K562 (cell line): ENCODE measurements around the gene NCOA3. TPM values are rescaled to one million over a fixed set of nuclear protein-coding genes. Genes with fewer than 3 reads are reported as not detected.

Experiments used
- BHLHE40 ChIP-seq: IDR thresholded peaks from 2 replicates; pipeline ENCODE4 v1.6.1; 2011; ENCODE audit warnings: low read length, improper control_type of control experiment
- CEBPB ChIP-seq: fragments of 450-650 bp; IDR thresholded peaks from 2 replicates; pipeline ENCODE4 v1.6.1; 2016; ENCODE audit warnings: missing genetic modification characterization, missing compliant biosample characterization
- DPF2 ChIP-seq: fragments of 450-650 bp; IDR thresholded peaks from 2 replicates; pipeline ENCODE4 v1.6.1; 2016
- EP300 ChIP-seq: IDR thresholded peaks from 2 replicates; pipeline ENCODE4 v1.6.1; 2012; ENCODE audit warnings: low read length, improper control_type of control experiment
- GTF2A2 ChIP-seq: IDR thresholded peaks from 2 replicates; pipeline ENCODE4 v1.6.1; 2016; ENCODE audit warnings: mild to moderate bottlenecking, missing genetic modification characterization, missing compliant biosample characterization
- KDM2B ChIP-seq: fragments of 250-450 bp; sonication (Bioruptor Pico); IDR thresholded peaks from 2 replicates; pipeline ENCODE4 v1.8.0; 2021; ENCODE audit warnings: mild to moderate bottlenecking, moderate library complexity
- NRF1 ChIP-seq, 2 experiments: fragments of 450-650 bp; IDR thresholded peaks in 1 of 2; conservative IDR thresholded peaks in 1 of 2; 2 replicates each; pipeline ENCODE4 v1.6.1; 2014; ENCODE audit warnings: mild to moderate bottlenecking in 2 of 2
- SAFB2 ChIP-seq: fragments of 200-400 bp; formaldehyde crosslinking; IDR thresholded peaks from 2 replicates; pipeline ENCODE4 v1.6.1; 2018; ENCODE audit warnings: borderline replicate concordance, low read length, low read depth, moderate library complexity; ENCODE audit not compliant: severe bottlenecking
- SMARCA4 ChIP-seq: fragments of 450-650 bp; IDR thresholded peaks from 2 replicates; pipeline ENCODE4 v1.6.1; 2016
- SOX6 ChIP-seq: fragments of 450-650 bp; IDR thresholded peaks from 2 replicates; pipeline ENCODE4 v1.6.1; 2014; ENCODE audit warnings: mild to moderate bottlenecking
- ZNF398 ChIP-seq: fragments of 250-450 bp; sonication (Bioruptor Pico); IDR thresholded peaks from 2 replicates; pipeline ENCODE4 v1.8.0; 2021; ENCODE audit warnings: moderate library complexity, mild to moderate bottlenecking, inconsistent platforms
- polyA plus RNA-seq, 8 experiments: library from polyadenylated mRNA; depleted of rRNA in 4 of 8; stranded (reverse) in 5 of 8; unstranded in 3 of 8; fragments of >200 nt; fragmentation: Nextera tagmentation in 2 of 8; fragmentation: Illumina TruSeq in 1 of 8; extraction: Ambion mirVana in 2 of 8; extraction: Trizol in 1 of 8; gene quantifications; 2 replicates each; pipeline versions ENCODE4 v1.2.1 to v1.2.3, GENCODE V29; 2011 to 2014; ENCODE audit warnings: inconsistent platforms in 1 of 8, missing spikeins in 1 of 8
- total RNA-seq, 7 experiments: library from RNA; depleted of rRNA in 6 of 7; stranded (reverse); fragments of >200 nt in 6 of 7; fragmentation: Illumina TruSeq in 2 of 7; extraction: Trizol in 2 of 7; gene quantifications; 2 replicates each; pipeline versions ENCODE4 v1.2.1 to v1.2.3, GENCODE V29; 2011 to 2021; ENCODE audit warnings: low replicate concordance in 1 of 7
- TF ChIP-seq, protein P1 (sequence below): sonication (generic); formaldehyde crosslinking; IDR thresholded peaks from 2 replicates; pipeline ENCODE4 v1.8.1; 2022; ENCODE audit warnings: missing genetic modification reagents
- TF ChIP-seq, protein P2 (sequence below), 2 experiments: fragments of 450-650 bp; IDR thresholded peaks; 2 replicates each; pipeline ENCODE4 v1.6.1; 2018; ENCODE audit warnings: mild to moderate bottlenecking in 2 of 2, low read depth in 1 of 2; ENCODE audit not compliant: partially characterized antibody in 2 of 2
- TF ChIP-seq, protein P3 (sequence below): sonication (generic); formaldehyde crosslinking; IDR thresholded peaks from 2 replicates; pipeline ENCODE4 v1.8.1; 2023; ENCODE audit warnings: mild to moderate bottlenecking, missing genetic modification reagents
- TF ChIP-seq, protein P4 (sequence below): fragments of 450-650 bp; formaldehyde crosslinking; conservative IDR thresholded peaks from 2 replicates; pipeline ENCODE4 v1.4.0; 2022; ENCODE audit warnings: mild to moderate bottlenecking, missing genetic modification characterization
- TF ChIP-seq, protein P5 (sequence below): fragments of 250-450 bp; sonication (Bioruptor Pico); IDR thresholded peaks from 2 replicates; pipeline ENCODE4 v1.9.0; 2021; ENCODE audit warnings: mild to moderate bottlenecking

The NCOA3 gene
- total and polyA plus RNA-seq, 9 of the 15 experiments (the other 6 are each of a cell fraction or from before 2014, with no cell fraction given), result 3.2 to 24.3 (median 14.4) TPM

DNA sequence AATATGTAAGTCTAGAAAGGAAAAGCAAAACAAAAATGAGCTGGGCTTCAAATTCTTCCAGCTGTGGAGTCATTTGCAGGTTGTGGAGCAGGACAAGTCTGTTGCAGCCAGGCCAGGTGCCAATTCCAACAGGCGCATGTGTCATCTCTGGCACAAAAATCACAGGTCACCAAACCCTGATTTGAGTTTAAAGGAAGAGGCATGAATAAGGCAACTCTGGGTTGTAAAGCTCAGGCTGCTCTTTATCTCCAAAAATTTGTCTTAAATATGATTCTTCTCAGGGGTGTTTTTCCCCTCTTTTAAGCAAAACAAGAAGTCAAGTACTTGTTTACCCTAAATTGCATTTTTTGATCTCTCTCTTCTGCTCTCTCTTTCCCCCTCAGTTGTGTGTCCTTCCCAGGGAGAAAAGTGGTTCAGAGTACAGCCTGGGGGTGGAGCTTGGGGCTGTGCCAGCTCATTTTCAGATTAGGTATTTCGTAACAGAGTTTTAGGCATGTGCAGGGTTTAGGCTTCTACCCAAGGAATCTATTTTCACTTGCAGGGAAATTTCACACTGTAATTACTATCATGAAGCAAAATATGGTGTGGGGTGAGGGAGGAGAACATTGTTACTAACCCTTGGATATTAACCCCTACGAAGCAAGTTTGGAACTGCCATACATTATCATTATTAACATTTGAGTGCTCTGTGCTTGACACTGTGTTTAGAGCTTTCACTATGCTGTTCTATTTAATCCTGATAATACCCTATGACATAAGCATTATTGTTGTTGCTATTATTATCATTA lies 8.3 kb upstream of the NCOA3 start (continued):
- TF ChIP-seq, protein P1, sequence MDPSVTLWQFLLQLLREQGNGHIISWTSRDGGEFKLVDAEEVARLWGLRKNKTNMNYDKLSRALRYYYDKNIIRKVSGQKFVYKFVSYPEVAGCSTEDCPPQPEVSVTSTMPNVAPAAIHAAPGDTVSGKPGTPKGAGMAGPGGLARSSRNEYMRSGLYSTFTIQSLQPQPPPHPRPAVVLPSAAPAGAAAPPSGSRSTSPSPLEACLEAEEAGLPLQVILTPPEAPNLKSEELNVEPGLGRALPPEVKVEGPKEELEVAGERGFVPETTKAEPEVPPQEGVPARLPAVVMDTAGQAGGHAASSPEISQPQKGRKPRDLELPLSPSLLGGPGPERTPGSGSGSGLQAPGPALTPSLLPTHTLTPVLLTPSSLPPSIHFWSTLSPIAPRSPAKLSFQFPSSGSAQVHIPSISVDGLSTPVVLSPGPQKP, result no peak
- TF ChIP-seq, protein P2, sequence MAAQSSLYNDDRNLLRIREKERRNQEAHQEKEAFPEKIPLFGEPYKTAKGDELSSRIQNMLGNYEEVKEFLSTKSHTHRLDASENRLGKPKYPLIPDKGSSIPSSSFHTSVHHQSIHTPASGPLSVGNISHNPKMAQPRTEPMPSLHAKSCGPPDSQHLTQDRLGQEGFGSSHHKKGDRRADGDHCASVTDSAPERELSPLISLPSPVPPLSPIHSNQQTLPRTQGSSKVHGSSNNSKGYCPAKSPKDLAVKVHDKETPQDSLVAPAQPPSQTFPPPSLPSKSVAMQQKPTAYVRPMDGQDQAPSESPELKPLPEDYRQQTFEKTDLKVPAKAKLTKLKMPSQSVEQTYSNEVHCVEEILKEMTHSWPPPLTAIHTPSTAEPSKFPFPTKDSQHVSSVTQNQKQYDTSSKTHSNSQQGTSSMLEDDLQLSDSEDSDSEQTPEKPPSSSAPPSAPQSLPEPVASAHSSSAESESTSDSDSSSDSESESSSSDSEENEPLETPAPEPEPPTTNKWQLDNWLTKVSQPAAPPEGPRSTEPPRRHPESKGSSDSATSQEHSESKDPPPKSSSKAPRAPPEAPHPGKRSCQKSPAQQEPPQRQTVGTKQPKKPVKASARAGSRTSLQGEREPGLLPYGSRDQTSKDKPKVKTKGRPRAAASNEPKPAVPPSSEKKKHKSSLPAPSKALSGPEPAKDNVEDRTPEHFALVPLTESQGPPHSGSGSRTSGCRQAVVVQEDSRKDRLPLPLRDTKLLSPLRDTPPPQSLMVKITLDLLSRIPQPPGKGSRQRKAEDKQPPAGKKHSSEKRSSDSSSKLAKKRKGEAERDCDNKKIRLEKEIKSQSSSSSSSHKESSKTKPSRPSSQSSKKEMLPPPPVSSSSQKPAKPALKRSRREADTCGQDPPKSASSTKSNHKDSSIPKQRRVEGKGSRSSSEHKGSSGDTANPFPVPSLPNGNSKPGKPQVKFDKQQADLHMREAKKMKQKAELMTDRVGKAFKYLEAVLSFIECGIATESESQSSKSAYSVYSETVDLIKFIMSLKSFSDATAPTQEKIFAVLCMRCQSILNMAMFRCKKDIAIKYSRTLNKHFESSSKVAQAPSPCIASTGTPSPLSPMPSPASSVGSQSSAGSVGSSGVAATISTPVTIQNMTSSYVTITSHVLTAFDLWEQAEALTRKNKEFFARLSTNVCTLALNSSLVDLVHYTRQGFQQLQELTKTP (IDR thresholded peaks at IDR 0.05; ENCODE audit: low read depth in 1 of 2, partially characterized antibody in 2 of 2), result no peak
- TF ChIP-seq, protein P3, sequence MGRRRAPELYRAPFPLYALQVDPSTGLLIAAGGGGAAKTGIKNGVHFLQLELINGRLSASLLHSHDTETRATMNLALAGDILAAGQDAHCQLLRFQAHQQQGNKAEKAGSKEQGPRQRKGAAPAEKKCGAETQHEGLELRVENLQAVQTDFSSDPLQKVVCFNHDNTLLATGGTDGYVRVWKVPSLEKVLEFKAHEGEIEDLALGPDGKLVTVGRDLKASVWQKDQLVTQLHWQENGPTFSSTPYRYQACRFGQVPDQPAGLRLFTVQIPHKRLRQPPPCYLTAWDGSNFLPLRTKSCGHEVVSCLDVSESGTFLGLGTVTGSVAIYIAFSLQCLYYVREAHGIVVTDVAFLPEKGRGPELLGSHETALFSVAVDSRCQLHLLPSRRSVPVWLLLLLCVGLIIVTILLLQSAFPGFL (CRISPR knock-in tag), result no peak
- TF ChIP-seq, protein P4, sequence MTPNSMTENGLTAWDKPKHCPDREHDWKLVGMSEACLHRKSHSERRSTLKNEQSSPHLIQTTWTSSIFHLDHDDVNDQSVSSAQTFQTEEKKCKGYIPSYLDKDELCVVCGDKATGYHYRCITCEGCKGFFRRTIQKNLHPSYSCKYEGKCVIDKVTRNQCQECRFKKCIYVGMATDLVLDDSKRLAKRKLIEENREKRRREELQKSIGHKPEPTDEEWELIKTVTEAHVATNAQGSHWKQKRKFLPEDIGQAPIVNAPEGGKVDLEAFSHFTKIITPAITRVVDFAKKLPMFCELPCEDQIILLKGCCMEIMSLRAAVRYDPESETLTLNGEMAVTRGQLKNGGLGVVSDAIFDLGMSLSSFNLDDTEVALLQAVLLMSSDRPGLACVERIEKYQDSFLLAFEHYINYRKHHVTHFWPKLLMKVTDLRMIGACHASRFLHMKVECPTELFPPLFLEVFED (CRISPR knock-in tag), result no peak
- no peak for TF ChIP-seq KDM2B
- no peak for TF ChIP-seq GTF2A2 (tag)
- peak; percentile 82 for TF ChIP-seq BHLHE40
- TF ChIP-seq, protein P5, sequence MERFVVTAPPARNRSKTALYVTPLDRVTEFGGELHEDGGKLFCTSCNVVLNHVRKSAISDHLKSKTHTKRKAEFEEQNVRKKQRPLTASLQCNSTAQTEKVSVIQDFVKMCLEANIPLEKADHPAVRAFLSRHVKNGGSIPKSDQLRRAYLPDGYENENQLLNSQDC (CRISPR knock-in tag), result no peak
- TF ChIP-seq DPF2, result peak; percentile 48; the same call in 1 of the 2 replicates
- TF ChIP-seq CEBPB, result peak; percentile 96
- TF ChIP-seq SOX6, result peak; percentile 39; the same call in 1 of the 2 replicates
- TF ChIP-seq NRF1 (conservative IDR thresholded peaks at IDR 0.05 in 1 of 2, IDR thresholded peaks at IDR 0.05 in 1 of 2), result peak; percentile 61 to 65
- TF ChIP-seq EP300, result peak; percentile 31; the same call in 1 of the 2 replicates
- TF ChIP-seq SMARCA4, result 0 out of 2 replicates have a peak, but pooled peaks have one; percentile 23
- TF ChIP-seq SAFB2, result no peak
- no peak for TF ChIP-seq ZNF398 (CRISPR knock-in tag)
